Right cardiac atrium (tissue), 5 donors: ENCODE data around the gene GTPBP1. TPM values are rescaled to one million over a fixed set of nuclear protein-coding genes. Genes with fewer than 3 reads are reported as not detected.

Source experiments
- ATAC-seq, 2 donors: fragments of 200-7000 bp; cut with Tn5 transposase; one replicate each; pipeline versions ENCODE4 v1.8.0 to v1.9.1; 2020; ENCODE audit warnings: moderate library complexity in 2 of 2, mild to moderate bottlenecking in 1 of 2
- DNase-seq, 3 donors: peaks; one replicate each; pipeline ENCODE4 v3.0.0-alpha.2; 2020
- H3K27ac ChIP-seq: one replicate; pipeline ENCODE4 v1.5.1; 2013; ENCODE audit warnings: mild to moderate bottlenecking, low read length, control low read depth, moderate library complexity
- H3K27me3 ChIP-seq: one replicate; pipeline ENCODE4 v1.6.1; 2013; ENCODE audit not compliant: control insufficient read depth, insufficient read depth
- H3K4me1 ChIP-seq: one replicate; pipeline ENCODE4 v1.6.1; 2013; ENCODE audit warnings: low read length; ENCODE audit not compliant: control insufficient read depth, insufficient read depth
- H3K4me3 ChIP-seq: one replicate; pipeline ENCODE4 v1.5.1; 2013; ENCODE audit warnings: low read length, control low read depth
- H3K9me3 ChIP-seq: one replicate; pipeline ENCODE4 v1.6.1; 2013; ENCODE audit warnings: low read length; ENCODE audit not compliant: control insufficient read depth
- WGBS: extraction: QIAGEN DNeasy Blood & Tissue Kit; methylation state at CpG from one replicate; pipeline ENCODE4 v1.1.7; 2013; 5-methylcytosine and 5-hydroxymethylcytosine counted together
- intact Hi-C, 4 donors: fragments of 100-400 bp; cut with DNase I; formaldehyde crosslinking; loops; one replicate each; pipeline versions ENCODE4 v1.11.0 to v1.14.0; 2022 to 2023
- polyA plus RNA-seq: library from polyadenylated mRNA; stranded (reverse); fragments of 200-250 nt; gene quantifications from one replicate; pipeline ENCODE4 v1.2.3, GENCODE V29; 2013
- total RNA-seq, 4 donors: library from RNA; stranded (reverse); fragmentation: NEBNext Ultra II Directional; extraction: Animal tissue kit (Norgen Biotek cat#: 25700); gene quantifications; one replicate each; pipeline ENCODE4 v1.2.1, GENCODE V29; 2021
- donor health status: healthy with polysubstance abuse.
- donor health status: DM: no; HTN: yes; CAD: no.
- donor health status: DM: no; HTN: no; CAD: no.
- donor health status: DM: no; HTN: yes; CAD: no; lungs with severe emphysema.
- donor health status: DM: yes; HTN: yes; CAD: no.

Gene GTPBP1
- total and polyA plus RNA-seq, 5 donors = 19.1 to 34.5 (median 29.9) TPM

DNA sequence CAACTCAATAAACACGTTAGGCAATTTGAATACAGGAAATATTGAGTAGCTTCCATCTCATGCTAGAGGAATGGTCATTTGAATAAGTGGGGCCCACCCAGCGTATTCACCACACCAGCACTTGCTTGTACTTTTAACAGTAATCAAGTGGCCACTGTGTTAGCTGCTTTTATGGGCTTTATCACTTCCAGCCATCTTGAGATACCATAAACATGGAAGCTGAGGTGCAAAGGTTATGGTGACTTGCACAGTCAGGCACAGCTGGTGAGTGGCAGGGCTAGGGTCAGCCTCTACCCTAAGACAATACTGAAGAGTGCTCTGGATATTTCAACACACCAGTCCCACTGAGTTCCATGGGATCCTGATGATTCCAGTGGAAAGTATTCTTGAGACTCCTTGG lies 11.7 kb upstream of the GTPBP1 start:
- ATAC-seq (no peak), DNase-seq (no peak)
- 84% methylated on average over 2 of the region's 2 CpGs for WGBS
- Histone ChIP-seq H3K4me3 (no peak overlapping the region), H3K27ac (no peak overlapping the region), H3K4me1 (peaks cover 6% of the 10 kb centered on the region), H3K27me3 (no peaks in the 10 kb centered on the region), H3K9me3 (no peaks in the 10 kb centered on the region)
- intact Hi-C loops = no loop called here

- no peak for ATAC-seq
- Histone ChIP-seq H3K9me3 (no peaks in the 10 kb centered on the region), H3K27me3 (no peaks in the 10 kb centered on the region), H3K27ac (no peak overlapping the region), H3K4me1 (peaks cover 6% of the 10 kb centered on the region), H3K4me3 (no peak overlapping the region)
- DNase-seq = no peak
- 74% methylated on average over 3 of the region's 3 CpGs for WGBS
- intact Hi-C loops = no loop called here
Observed at GRCh38 chr22:38694940-38695339, 10.8 kb upstream of the GTPBP1 start.

DNA sequence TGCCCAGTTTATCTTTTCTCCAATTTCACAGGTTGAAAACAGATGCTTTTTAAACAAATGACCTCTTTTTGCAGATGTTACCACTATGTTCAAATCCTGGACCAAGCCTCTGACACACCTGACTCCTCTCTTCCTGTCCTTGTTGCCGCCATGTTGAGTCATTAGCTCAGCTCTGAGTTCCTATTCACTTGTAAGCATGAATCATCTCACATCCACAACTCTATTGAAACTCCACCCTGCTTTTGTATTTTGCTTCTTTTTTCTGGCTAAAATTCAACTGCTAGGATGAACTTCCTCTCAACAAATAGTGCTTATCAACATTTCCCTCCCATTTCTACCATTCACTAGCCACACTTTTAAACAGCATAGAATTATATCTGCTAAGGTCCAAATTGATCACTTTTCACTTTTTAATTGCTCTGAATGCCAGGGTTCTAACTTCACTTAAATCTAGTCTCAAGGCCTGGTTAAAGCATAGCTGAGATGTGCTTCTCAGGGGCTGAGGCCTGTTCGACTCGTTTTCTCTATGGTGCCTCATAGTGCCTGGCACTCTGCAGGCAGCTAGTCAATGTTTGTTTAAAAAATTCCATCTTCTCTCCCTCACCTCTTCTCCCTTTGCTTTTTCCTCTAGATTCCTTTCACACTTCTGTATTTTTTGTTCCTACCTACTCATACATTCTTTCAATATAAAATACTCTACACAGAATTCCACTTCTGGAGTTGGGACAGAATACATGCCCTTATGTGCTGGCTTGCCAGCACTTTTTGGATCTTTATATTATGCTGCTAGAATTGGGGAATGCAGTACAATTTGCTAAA lies 8.9 kb upstream of the GTPBP1 start:
- intact Hi-C loops = no loop called here
- H3K4me1 ChIP-seq = peaks cover 6% of the 10 kb centered on the region
- peak overlapping the region; percentile 72 for H3K27ac ChIP-seq
- no peak overlapping the region for H3K4me3 ChIP-seq
- no peaks in the 10 kb centered on the region for H3K9me3 ChIP-seq
- no peaks in the 10 kb centered on the region for H3K27me3 ChIP-seq
- ATAC-seq (peak in 1 of 2 donors; percentile 54), DNase-seq (peak in 1 of 3 donors; percentile 26)
- WGBS = 29% methylated on average over 3 of the region's 3 CpGs

- peak overlapping the region; percentile 64 for H3K27ac ChIP-seq
- no peaks in the 10 kb centered on the region for H3K27me3 ChIP-seq
- H3K4me3 ChIP-seq = no peak overlapping the region
- 36% methylated on average over 8 of the region's 8 CpGs for WGBS
- intact Hi-C loops = no loop called here
- DNase-seq (peak in 2 of 3 donors; percentile 34 to 78), ATAC-seq (no peak)
- H3K4me1 ChIP-seq = peaks cover 6% of the 10 kb centered on the region
- H3K9me3 ChIP-seq = no peaks in the 10 kb centered on the region
Observed at GRCh38 chr22:38697425-38698089, 8.2 kb upstream of the GTPBP1 start.

DNA sequence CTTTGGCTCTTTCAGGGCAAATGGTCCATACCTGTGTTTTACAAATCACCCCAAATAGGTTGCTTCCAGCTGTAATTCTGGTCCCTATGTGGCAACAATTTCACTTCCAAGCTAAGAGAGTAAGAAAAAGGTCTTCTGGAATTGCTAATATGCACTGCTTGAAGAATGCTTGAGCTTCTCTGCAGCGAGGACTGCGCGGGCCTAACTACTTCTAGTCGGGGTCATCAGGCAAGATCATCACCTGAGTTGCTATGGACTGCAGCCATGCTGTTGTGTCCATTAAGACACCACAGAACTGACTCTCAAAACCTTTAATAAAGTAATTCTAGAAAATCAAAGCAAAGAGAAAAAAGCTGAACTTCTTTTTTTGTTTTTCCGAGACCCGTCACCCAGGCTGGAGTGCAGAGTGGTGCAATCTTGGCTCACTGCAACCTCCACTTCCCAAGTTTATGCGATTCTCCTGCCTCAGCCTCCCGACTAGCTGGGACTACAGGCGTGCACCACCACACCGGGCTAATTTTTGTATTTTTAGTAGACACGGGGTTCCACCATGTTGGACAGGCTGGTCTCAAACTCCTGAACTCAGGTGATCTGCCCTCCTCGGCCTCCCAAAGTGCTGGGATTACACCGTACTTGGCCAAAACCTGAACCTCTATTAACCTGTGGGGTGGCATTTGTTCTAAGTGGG lies 7.2 kb upstream of the GTPBP1 start:
- Histone ChIP-seq H3K4me3 (peak overlapping the region; percentile 71), H3K9me3 (no peaks in the 10 kb centered on the region), H3K27me3 (no peaks in the 10 kb centered on the region), H3K4me1 (peaks cover 6% of the 10 kb centered on the region), H3K27ac (no peak overlapping the region)
- 89% methylated on average over 13 of the region's 13 CpGs for WGBS
- ATAC-seq (no peak), DNase-seq (no peak)
- intact Hi-C loops = no loop called here

- no peaks in the 10 kb centered on the region for H3K9me3 ChIP-seq
- ATAC-seq = no peak
- 42% methylated on average over 5 of the region's 5 CpGs for WGBS
- no peaks in the 10 kb centered on the region for H3K27me3 ChIP-seq
- DNase-seq = no peak
- H3K27ac ChIP-seq = peak overlapping the region; percentile 5
- H3K4me1 ChIP-seq = peaks cover 6% of the 10 kb centered on the region
- H3K4me3 ChIP-seq = peak overlapping the region; percentile 71
- intact Hi-C loops = no loop called here
Observed at GRCh38 chr22:38699143-38699542, 6.6 kb upstream of the GTPBP1 start.

DNA sequence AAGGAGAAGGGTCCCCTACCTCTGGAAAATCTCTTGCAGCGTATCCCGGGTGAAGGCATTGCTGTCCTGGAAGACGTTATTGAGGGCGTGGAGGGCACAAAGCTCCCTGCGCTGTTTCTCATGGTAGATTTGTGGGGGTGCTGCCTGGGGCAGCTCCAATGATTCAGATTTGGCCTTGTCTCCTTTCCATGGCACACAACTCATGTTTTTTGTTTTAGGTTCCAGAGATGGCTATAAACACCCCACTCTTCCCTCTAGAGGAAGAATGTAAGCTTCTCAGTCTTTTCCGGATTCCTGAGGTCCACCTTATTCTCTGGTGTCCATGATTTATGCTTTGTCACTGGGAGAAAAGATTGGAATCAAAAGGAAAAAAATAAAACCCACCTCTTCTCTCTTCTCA lies 6.0 kb upstream of the GTPBP1 start:
- WGBS = 17% methylated on average over 6 of the region's 6 CpGs
- Histone ChIP-seq H3K27me3 (no peaks in the 10 kb centered on the region), H3K9me3 (no peaks in the 10 kb centered on the region), H3K4me3 (peak overlapping the region; percentile 71), H3K27ac (peak overlapping the region; percentile 54), H3K4me1 (peaks cover 6% of the 10 kb centered on the region)
- intact Hi-C loops = no loop called here
- DNase-seq (no peak), ATAC-seq (no peak)

- Histone ChIP-seq H3K27ac (peak overlapping the region; percentile 94), H3K9me3 (no peaks in the 10 kb centered on the region), H3K4me1 (peaks cover 6% of the 10 kb centered on the region), H3K27me3 (no peaks in the 10 kb centered on the region), H3K4me3 (peak overlapping the region; percentile 71)
- peak; percentile 53 to 58 for ATAC-seq
- under 1% methylated on average over 57 of the region's 57 CpGs for WGBS
- peak; percentile 84 to 92 (median 92) for DNase-seq
- intact Hi-C loops = no loop called here
Observed at GRCh38 chr22:38700270-38700788, 5.4 kb upstream of the GTPBP1 start.

- Histone ChIP-seq H3K27ac (peak within 1 kb of the TSS; percentile 94), H3K9me3 (no peaks in the 10 kb centered on the region), H3K4me1 (peaks cover 6% of the 10 kb centered on the region), H3K27me3 (no peaks in the 10 kb centered on the region), H3K4me3 (peak within 1 kb of the TSS; percentile 71)
- intact Hi-C loops = no loop called here
- peak; percentile 63 to 66 for ATAC-seq
- DNase-seq = peak; percentile 97 to 99 (median 98)
- under 1% methylated on average over 94 of the region's 94 CpGs for WGBS
Observed at GRCh38 chr22:38700789-38701628, 4.7 kb upstream of the GTPBP1 start, which contains the start of gene JOSD1. JOSD1 (minus strand) TSS chr22:38700943; CDS start chr22:38699987, 956 bp downstream.

DNA sequence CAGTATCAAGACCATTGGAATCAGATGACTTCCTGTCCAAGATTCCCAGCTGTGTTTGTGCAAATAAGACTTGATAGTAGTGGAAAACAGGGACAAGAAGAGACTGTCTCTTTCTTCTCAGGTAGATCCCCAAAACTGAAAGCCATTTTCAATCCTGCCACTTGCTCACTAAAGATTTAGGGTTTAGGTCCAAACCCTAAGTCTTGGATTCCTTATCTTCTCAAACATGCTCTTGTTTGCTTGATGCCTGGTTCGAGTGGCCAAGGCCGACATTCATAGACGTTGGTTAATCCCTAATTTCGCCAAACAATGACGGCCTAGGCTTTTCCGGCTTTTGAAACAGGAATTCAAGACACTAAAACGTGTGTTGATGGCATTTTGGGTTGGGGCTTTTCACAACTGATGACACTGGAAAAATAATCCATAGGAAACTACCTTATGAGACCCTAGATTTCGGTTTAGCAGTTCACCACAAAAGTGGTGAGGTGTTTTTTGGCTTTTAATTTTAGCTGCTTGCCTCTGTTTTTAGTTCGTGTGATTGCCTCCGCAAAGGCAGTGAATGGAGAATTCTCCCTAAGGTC lies 1.0 kb upstream of the GTPBP1 start:
- no peak for ATAC-seq
- H3K4me3 ChIP-seq = peak overlapping the region; percentile 16
- H3K9me3 ChIP-seq = no peaks in the 10 kb centered on the region
- WGBS = 17% methylated on average over 10 of the region's 10 CpGs
- H3K27ac ChIP-seq = peak overlapping the region; percentile 86
- intact Hi-C loops = no loop called here
- no peaks in the 10 kb centered on the region for H3K27me3 ChIP-seq
- no peak for DNase-seq
- peaks cover 7% of the 10 kb centered on the region for H3K4me1 ChIP-seq
